Hippocampal formation (tissue), 2 donors: Measurements from ENCODE around the gene GOLGA1.

Experiments used
- DNase-seq, 2 donors: peaks; one replicate each; lab custom pipeline; 2025; lab: John Stamatoyannopoulos, UW

The GOLGA1 gene

GRCh38 chr9:124835026-124835557, 105.8 kb downstream of the GOLGA1 start:
- DNase-seq, result no peak

- DNase-seq, result no peak
Observed at GRCh38 chr9:124834591-124834990, 106.3 kb downstream of the GOLGA1 start.

GRCh38 chr9:124831642-124832364, 109.1 kb downstream of the GOLGA1 start:
- no peak for DNase-seq

- no peak for DNase-seq
Observed at GRCh38 chr9:124830593-124830992, 110.3 kb downstream of the GOLGA1 start.

GRCh38 chr9:124829334-124829669, 111.6 kb downstream of the GOLGA1 start:
- no peak for DNase-seq

GRCh38 chr9:124828489-124829333, 112.2 kb downstream of the GOLGA1 start:
- DNase-seq, result no peak
